Upper lobe of left lung (tissue), 6 donors: ENCODE measurements around the gene STK25. TPM values are rescaled to one million over a fixed set of nuclear protein-coding genes. Genes with fewer than 3 reads are reported as not detected.
"Not testable (repeated sequence)": the region's sequence is repeated elsewhere in the genome, so short reads cannot be mapped to it uniquely, and the experiment has no call there.

Experiments used
- ATAC-seq, 2 donors: fragments of 200-7000 bp; cut with Tn5 transposase; one replicate each; pipeline ENCODE4 v1.9.1; 2022; ENCODE audit warnings: mild to moderate bottlenecking in 2 of 2, moderate library complexity in 2 of 2; ENCODE audit not compliant: low FRiP score in 2 of 2
- DNase-seq, 2 donors: peaks; one replicate each; pipeline ENCODE4 v3.0.0-alpha.2; 2019 to 2020
- H3K27ac ChIP-seq, 4 donors: fragments of 200-600 bp; sonication (generic); one replicate each; pipeline ENCODE4 v1.5.1; 2016 to 2019
- H3K27me3 ChIP-seq, 4 donors: fragments of 200-600 bp; sonication (generic); one replicate each; pipeline ENCODE4 v1.5.1; 2017 to 2019
- H3K36me3 ChIP-seq, 4 donors: fragments of 200-600 bp; sonication (generic); one replicate each; pipeline ENCODE4 v1.5.1; 2016 to 2019
- H3K4me1 ChIP-seq, 4 donors: fragments of 200-600 bp; sonication (generic); one replicate each; pipeline ENCODE4 v1.5.1; 2018 to 2019
- H3K4me3 ChIP-seq, 4 donors: fragments of 200-600 bp; sonication (generic); one replicate each; pipeline ENCODE4 v1.5.1; 2017 to 2019; ENCODE audit warnings: mild to moderate bottlenecking in 2 of 4, moderate library complexity in 1 of 4
- H3K9me3 ChIP-seq, 4 donors: fragments of 200-600 bp; sonication (generic); one replicate each; pipeline ENCODE4 v1.5.1; 2018 to 2019
- EP300 ChIP-seq, 4 donors: sonication (generic); formaldehyde crosslinking; IDR thresholded peaks; one replicate each; pipeline ENCODE4 v1.5.1; 2017; ENCODE audit warnings: antibody characterized with exemption in 4 of 4, control low read depth in 2 of 4
- POLR2A ChIP-seq, 4 donors: fragments of 450-650 bp; IDR thresholded peaks; one replicate each; pipeline ENCODE4 v1.5.1; 2016 to 2017; ENCODE audit warnings: antibody characterized with exemption in 4 of 4, mild to moderate bottlenecking in 2 of 4
- POLR2AphosphoS5 ChIP-seq, 2 donors: sonication (generic); formaldehyde crosslinking; IDR thresholded peaks; one replicate each; pipeline ENCODE4 v1.5.1; 2017; ENCODE audit warnings: antibody characterized with exemption in 2 of 2
- WGBS, 2 donors: methylation state at CpG; one replicate each; pipeline ENCODE4 v1.1.5; 2017 to 2018; 5-methylcytosine and 5-hydroxymethylcytosine counted together
- total RNA-seq, 6 donors: library from RNA; depleted of rRNA in 4 of 6; stranded (reverse); fragments of >200 nt in 4 of 6; gene quantifications; one replicate each; pipeline versions ENCODE4 v1.1.0 to v1.2.1, GENCODE V29; 2016 to 2021
- TF ChIP-seq, protein P1 (sequence below), 6 experiments: fragments of 450-650 bp in 4 of 6; fragments of 200-600 bp in 2 of 6; sonication (generic) in 2 of 6; IDR thresholded peaks; one replicate each; pipeline ENCODE4 v1.5.1; 2016 to 2019; ENCODE audit warnings: antibody characterized with exemption in 6 of 6
- donor health status: DM: no; HTN: no; CAD: no; lungs with moderate emphysema.
- donor health status: DM: no; HTN: yes; CAD: no; lungs with severe emphysema.

The STK25 gene
- total RNA-seq, 6 donors from 2014 or later = 97.3 to 351 (median 134) TPM

DNA sequence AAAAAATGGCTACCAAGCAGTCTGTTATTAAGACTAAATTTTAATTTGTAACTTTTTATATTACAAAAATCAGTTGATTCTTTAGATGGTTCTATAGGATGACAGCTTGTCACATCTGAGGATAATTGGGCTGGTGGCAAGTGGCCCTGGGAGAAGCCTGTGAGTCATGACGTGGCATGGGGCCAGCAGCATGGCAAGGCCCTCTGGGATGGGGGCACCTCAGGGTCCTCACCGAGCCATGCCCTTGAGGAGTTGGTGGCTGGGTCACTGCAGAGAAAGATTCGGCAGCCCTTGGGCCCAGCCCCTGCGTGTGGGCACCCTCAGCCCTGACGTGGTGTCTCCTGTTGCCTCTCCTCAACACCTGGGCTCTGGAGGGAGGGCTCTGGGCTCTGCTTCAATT, 49.7 kb downstream of the STK25 start:
- ATAC-seq (no peak), DNase-seq (no peak)
- H3K4me3 ChIP-seq = no peak overlapping the region
- H3K9me3 ChIP-seq = no peaks in the 10 kb centered on the region
- H3K27ac ChIP-seq = no peak overlapping the region
- H3K27me3 ChIP-seq = no peaks in the 10 kb centered on the region
- peaks cover 0 to 10% (median 5%) of the 10 kb centered on the region in 4 donors for H3K36me3 ChIP-seq
- WGBS, 2 donors = 90 to 96% methylated on average over 2 to 4 of the region's 5 CpGs
- H3K4me1 ChIP-seq = peaks cover 0 to 10% (median 0%) of the 10 kb centered on the region in 4 donors
- TF ChIP-seq, protein P1, sequence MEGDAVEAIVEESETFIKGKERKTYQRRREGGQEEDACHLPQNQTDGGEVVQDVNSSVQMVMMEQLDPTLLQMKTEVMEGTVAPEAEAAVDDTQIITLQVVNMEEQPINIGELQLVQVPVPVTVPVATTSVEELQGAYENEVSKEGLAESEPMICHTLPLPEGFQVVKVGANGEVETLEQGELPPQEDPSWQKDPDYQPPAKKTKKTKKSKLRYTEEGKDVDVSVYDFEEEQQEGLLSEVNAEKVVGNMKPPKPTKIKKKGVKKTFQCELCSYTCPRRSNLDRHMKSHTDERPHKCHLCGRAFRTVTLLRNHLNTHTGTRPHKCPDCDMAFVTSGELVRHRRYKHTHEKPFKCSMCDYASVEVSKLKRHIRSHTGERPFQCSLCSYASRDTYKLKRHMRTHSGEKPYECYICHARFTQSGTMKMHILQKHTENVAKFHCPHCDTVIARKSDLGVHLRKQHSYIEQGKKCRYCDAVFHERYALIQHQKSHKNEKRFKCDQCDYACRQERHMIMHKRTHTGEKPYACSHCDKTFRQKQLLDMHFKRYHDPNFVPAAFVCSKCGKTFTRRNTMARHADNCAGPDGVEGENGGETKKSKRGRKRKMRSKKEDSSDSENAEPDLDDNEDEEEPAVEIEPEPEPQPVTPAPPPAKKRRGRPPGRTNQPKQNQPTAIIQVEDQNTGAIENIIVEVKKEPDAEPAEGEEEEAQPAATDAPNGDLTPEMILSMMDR (IDR thresholded peaks at IDR 0.05) = no peak
- no peak for TF ChIP-seq EP300 (IDR thresholded peaks at IDR 0.05)
- TF ChIP-seq POLR2AphosphoS5 (IDR thresholded peaks at IDR 0.05) = no peak
- TF ChIP-seq POLR2A (IDR thresholded peaks at IDR 0.05) = no peak

DNA sequence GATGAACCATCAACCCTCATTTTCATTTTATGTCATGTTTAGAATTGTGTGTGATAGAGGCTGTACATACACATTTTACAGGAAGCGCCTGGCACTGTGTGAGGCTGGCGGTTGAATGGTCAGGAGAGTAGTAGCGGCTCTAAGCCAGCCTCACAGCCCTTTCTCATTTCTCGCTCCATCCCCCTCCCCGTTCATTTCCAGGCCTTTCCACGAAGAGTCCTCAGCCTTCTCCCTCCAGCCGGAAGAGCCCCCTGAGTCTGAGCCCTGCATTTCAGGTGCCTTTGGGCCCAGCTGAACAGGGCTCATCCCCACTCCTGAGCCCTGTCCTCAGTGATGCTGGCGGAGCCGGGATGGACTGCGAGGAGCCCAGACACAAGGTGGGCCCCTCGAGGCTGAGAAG, 51.8 kb downstream of the STK25 start:
- no peak overlapping the region for H3K4me3 ChIP-seq
- TF ChIP-seq EP300 (IDR thresholded peaks at IDR 0.05) (no peak), POLR2AphosphoS5 (IDR thresholded peaks at IDR 0.05) (no peak), POLR2A (IDR thresholded peaks at IDR 0.05) (no peak)
- TF ChIP-seq, protein P1 (IDR thresholded peaks at IDR 0.05) = no peak
- WGBS, 2 donors = 86 to 87% methylated on average over 7 to 11 of the region's 11 CpGs
- ATAC-seq (no peak), DNase-seq (no peak)
- no peak overlapping the region for H3K27ac ChIP-seq
- peaks cover 0 to 2% (median 0%) of the 10 kb centered on the region in 4 donors for H3K4me1 ChIP-seq
- no peaks in the 10 kb centered on the region for H3K36me3 ChIP-seq
- no peaks in the 10 kb centered on the region for H3K9me3 ChIP-seq
- H3K27me3 ChIP-seq = no peaks in the 10 kb centered on the region

DNA sequence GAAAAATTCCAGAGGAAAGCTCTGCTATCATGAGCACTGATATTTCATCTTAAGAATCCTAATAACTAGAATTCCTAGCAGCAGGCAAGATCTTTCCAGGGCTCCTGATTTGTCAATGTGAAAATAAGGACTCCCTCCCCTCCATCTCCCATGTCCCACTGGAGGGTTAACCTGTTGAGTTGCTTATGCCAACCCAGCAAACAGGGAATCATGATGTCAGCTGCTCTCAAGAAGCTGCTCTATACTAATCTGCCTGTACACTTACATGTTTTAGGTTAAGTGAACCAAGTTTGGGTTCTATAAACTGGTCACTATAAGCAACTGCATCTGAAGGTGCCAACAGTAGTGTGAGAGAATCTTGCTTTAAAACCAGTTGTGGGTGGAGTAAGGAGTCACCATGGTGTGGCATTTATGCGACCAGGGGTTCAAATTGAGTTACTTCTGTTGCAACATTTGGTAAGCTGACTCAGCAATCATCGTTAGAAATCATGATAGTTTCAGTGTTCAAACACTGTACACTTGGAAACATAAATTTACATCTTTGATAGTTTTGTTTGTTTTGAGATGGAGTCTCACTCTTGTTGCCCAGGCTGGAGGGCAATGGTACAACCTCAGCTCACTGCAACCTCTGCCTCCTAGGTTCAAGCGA, 53.4 kb downstream of the STK25 start:
- 58 to 68% methylated on average over 3 of the region's 3 CpGs for WGBS, 2 donors
- H3K27me3 ChIP-seq = no peaks in the 10 kb centered on the region
- no peak for TF ChIP-seq POLR2AphosphoS5 (IDR thresholded peaks at IDR 0.05)

DNA sequence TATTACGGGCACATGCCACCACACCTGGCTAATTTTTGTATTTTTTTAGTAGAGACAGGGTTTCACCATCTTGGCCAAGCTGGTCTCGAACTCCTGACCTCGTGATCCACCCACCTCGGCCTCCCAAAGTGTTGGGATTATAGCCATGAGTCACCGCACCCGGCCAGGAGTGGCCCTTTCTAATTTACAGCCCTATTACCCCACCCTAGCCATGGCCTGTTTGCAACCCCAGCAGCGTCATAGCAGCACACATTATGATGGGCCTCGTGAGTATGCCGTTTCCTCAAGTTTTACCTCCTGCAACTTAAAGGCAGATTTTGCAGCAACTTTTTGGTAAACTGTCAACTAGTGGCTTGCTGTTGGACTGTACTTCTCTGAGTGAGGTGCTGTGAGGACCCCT, 54.5 kb downstream of the STK25 start:
- not testable (repeated sequence) for H3K4me1 ChIP-seq, H3K9me3 ChIP-seq, DNase-seq, H3K27ac ChIP-seq, H3K4me3 ChIP-seq, ATAC-seq, H3K36me3 ChIP-seq, H3K27me3 ChIP-seq
- 94 to 98% methylated on average over 9 of the region's 9 CpGs for WGBS, 2 donors

More for the DNA sequence above, 53.4 kb downstream of the STK25 start:
- ATAC-seq (no peak), DNase-seq (no peak)
- H3K36me3 ChIP-seq = no peaks in the 10 kb centered on the region
- no peaks in the 10 kb centered on the region for H3K4me1 ChIP-seq
- no peak overlapping the region for H3K27ac ChIP-seq
- H3K9me3 ChIP-seq = no peaks in the 10 kb centered on the region
- no peak overlapping the region for H3K4me3 ChIP-seq

DNA sequence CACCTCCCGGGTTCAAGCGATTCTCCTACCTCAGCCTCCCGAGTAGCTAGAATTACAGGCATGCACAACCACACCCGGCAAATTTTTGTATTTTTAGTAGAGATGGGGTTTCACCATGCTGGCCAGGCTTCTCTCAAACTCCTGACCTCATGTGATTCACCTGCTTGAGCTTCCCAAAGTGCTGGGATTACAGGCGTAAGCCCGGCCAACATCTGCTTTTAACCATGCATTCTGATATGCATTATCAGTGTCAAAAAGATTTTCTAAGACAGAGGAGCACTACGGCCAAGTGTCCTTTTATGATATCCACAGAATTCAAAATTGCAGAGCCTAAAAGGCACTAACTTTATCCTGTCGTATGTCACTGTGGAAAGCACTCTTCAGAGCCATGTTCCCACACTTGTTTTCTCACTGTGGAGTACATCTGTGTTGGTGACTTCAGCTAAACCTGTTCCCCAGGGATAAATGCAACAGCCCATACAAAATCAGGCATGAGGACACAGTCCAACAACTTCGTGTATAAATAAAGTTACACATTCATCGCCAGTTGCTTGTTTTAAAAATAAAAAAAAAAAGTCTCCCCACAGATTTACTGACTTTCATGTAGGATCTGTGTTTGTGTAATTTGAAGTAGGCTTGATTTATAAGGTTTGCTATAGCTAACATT, 56.4 kb downstream of the STK25 start:
- Histone ChIP-seq H3K36me3 (peaks cover 0 to 4% (median 1%) of the 10 kb centered on the region in 4 donors), H3K4me1 (no peaks in the 10 kb centered on the region), H3K27me3 (no peaks in the 10 kb centered on the region), H3K9me3 (no peaks in the 10 kb centered on the region), H3K27ac (no peak overlapping the region), H3K4me3 (no peak overlapping the region)
- WGBS, 2 donors = 84 to 88% methylated on average over 10 of the region's 10 CpGs
- ATAC-seq (no peak), DNase-seq (no peak)
- TF ChIP-seq EP300 (IDR thresholded peaks at IDR 0.05) (no peak), POLR2AphosphoS5 (IDR thresholded peaks at IDR 0.05) (no peak), POLR2A (IDR thresholded peaks at IDR 0.05) (no peak)
- TF ChIP-seq, protein P1 (IDR thresholded peaks at IDR 0.05) = no peak

DNA sequence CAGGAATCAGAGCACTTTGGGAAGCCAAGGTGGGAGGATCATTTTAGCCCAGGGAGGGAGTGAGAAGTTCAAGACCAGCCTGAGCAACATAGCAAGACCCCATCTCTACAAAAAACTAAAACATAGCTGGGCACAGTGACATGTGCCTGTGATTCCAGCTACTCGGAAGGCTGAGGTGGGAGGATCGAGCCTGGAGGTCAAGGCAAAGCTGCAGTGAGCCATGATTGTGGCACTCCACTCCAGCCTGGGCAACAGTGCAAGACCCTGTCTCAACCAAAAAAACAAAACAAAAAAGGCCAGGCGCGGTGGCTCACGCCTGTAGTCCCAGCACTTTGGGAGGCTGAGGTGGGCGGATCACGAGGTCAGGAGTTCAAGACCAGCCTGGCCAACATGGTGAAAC, 58.3 kb downstream of the STK25 start:
- DNase-seq, H3K9me3 ChIP-seq, H3K4me3 ChIP-seq, H3K27ac ChIP-seq, H3K4me1 ChIP-seq, H3K27me3 ChIP-seq, ATAC-seq: not testable (repeated sequence)
- peaks cover 0 to 17% (median 1%) of the 10 kb centered on the region in 4 donors for H3K36me3 ChIP-seq
- 92% methylated on average over 7 of the region's 7 CpGs for WGBS, 2 donors
